Tracheal epithelial cell (primary cell): ENCODE results near the gene KPNA3. TPM values are rescaled to one million over a fixed set of nuclear protein-coding genes. Genes with fewer than 3 reads are reported as not detected.

Source experiments
- total RNA-seq: library from RNA; depleted of rRNA; stranded (reverse); fragments of >200 nt; gene quantifications from 2 replicates; pipeline ENCODE4 v1.2.1, GENCODE V29; 2014

Gene KPNA3
- 26.7 and 35.6 TPM in 2 replicates for total RNA-seq

GRCh38 chr13:49792550-49793324 lies at the start of gene KPNA3:
Gene KPNA3, minus strand, starts transcription at chr13:49792682. Its CDS starts 176 bp downstream, at chr13:49792506.

GRCh38 chr13:49690995-49691784 lies 101.3 kb downstream of the KPNA3 start, which contains the start of gene EBPL:
Gene EBPL, minus strand, starts transcription at chr13:49691486. Its CDS starts 62 bp downstream, at chr13:49691424.

Other genes with a start within 250 kb of the KPNA3 start
- gene RCBTB1, start 207.1 kb downstream of the KPNA3 start, total RNA-seq = 11.3 and 22.6 TPM in 2 replicates
- under 0.01 and 0.24 TPM in 2 replicates for gene ARL11, start 164.2 kb downstream of the KPNA3 start, total RNA-seq
- gene EBPL, start 101.2 kb downstream of the KPNA3 start, total RNA-seq = 142 and 177 TPM in 2 replicates
- gene SPRYD7, start 143.7 kb upstream of the KPNA3 start, total RNA-seq = 8.0 and 8.5 TPM in 2 replicates
- gene TRIM13, start 204.4 kb upstream of the KPNA3 start, total RNA-seq = 24.3 and 40.9 TPM in 2 replicates
- 4.3 and 4.5 TPM in 2 replicates for gene KCNRG, start 222.8 kb upstream of the KPNA3 start, total RNA-seq